ENCODE measurements around the gene TCEA2.

GRCh38 chr20:64049878-64050260, 13.1 kb upstream of the TCEA2 start:
- no peak for TF ChIP-seq GATA2 (IDR thresholded peaks at IDR 0.05; ENCODE audit: low read depth, low read length)
- TF ChIP-seq GATA3 (IDR thresholded peaks at IDR 0.05; ENCODE audit: low read depth, low read length) = no peak
